ENCODE data around the gene ZNF443. TPM values are rescaled to one million over a fixed set of nuclear protein-coding genes. Genes with fewer than 3 reads are reported as not detected.
"Not testable (repeated sequence)": the region's sequence is repeated elsewhere in the genome, so short reads cannot be mapped to it uniquely, and the experiment has no call there.

The ZNF443 gene
- total and polyA plus RNA-seq, 11 donors: 1.4 to 3.6 (median 1.9) TPM

GRCh38 chr19:12425888-12426274 is 14.9 kb downstream of the ZNF443 start:
- no peak for TF ChIP-seq POLR2A (IDR thresholded peaks at IDR 0.05)
- TF ChIP-seq, protein P1, sequence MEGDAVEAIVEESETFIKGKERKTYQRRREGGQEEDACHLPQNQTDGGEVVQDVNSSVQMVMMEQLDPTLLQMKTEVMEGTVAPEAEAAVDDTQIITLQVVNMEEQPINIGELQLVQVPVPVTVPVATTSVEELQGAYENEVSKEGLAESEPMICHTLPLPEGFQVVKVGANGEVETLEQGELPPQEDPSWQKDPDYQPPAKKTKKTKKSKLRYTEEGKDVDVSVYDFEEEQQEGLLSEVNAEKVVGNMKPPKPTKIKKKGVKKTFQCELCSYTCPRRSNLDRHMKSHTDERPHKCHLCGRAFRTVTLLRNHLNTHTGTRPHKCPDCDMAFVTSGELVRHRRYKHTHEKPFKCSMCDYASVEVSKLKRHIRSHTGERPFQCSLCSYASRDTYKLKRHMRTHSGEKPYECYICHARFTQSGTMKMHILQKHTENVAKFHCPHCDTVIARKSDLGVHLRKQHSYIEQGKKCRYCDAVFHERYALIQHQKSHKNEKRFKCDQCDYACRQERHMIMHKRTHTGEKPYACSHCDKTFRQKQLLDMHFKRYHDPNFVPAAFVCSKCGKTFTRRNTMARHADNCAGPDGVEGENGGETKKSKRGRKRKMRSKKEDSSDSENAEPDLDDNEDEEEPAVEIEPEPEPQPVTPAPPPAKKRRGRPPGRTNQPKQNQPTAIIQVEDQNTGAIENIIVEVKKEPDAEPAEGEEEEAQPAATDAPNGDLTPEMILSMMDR (IDR thresholded peaks at IDR 0.05): no peak
- Histone ChIP-seq H3K4me3 (no peak overlapping the region), H3K27me3 (no peaks in the 10 kb centered on the region), H3K4me1 (no peaks in the 10 kb centered on the region), H3K36me3 (peaks cover 0 to 15% (median 9%) of the 10 kb centered on the region in 9 donors), H3K9me3 (peaks cover 0 to 27% (median 2%) of the 10 kb centered on the region in 12 donors), H3K27ac (no peak overlapping the region)
- ATAC-seq: no peak
- DNase-seq: no peak
- intact Hi-C loops (cut with DNase I): no loop called here
- WGBS, 4 donors: 95 to 98% (median 96%) methylated on average over 4 of the region's 4 CpGs

- no peaks in the 10 kb centered on the region for H3K27me3 ChIP-seq
- DNase-seq (no peak), ATAC-seq (no peak)
- WGBS, 4 donors: 95 to 98% (median 97%) methylated on average over 2 of the region's 2 CpGs
- H3K9me3 ChIP-seq: peaks cover 0 to 24% (median under 1%) of the 10 kb centered on the region in 12 donors
- H3K36me3 ChIP-seq: peaks cover 0 to 9% (median 3%) of the 10 kb centered on the region in 9 donors
- H3K4me1 ChIP-seq: no peaks in the 10 kb centered on the region
- no peak overlapping the region for H3K4me3 ChIP-seq
- intact Hi-C loops (cut with DNase I): no loop called here
- H3K27ac ChIP-seq: no peak overlapping the region
- no peak for TF ChIP-seq POLR2A (IDR thresholded peaks at IDR 0.05)
- TF ChIP-seq, protein P1 (IDR thresholded peaks at IDR 0.05): no peak
Observed at GRCh38 chr19:12425236-12425887, 15.5 kb downstream of the ZNF443 start.

DNA sequence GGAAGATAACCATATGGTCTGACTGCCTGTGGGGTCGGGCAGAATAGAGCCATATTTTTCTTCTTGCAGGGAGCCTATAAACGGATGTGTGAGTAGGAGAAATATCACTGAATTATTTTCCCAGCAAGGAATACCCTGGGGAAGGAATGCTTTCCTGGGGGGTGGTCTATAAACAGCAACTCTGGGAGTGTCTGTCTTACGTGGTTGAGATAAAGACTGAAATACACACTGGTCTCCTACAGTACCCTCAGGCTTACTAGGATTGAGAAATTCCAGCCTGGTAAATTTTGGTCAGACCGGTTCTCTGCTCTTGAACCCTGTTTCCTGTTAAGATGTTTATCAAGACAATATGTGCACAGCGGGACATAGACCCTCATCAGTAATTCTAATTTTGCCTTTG is 23.5 kb downstream of the ZNF443 start:
- WGBS, 4 donors: 87 to 93% (median 88%) methylated on average over 5 of the region's 5 CpGs
- intact Hi-C loops (cut with DNase I); DNase-seq; H3K36me3 ChIP-seq; H3K4me1 ChIP-seq; H3K4me3 ChIP-seq; H3K27ac ChIP-seq; H3K27me3 ChIP-seq; ATAC-seq: not testable (repeated sequence)
- H3K9me3 ChIP-seq: peaks cover 0 to 14% (median 1%) of the 10 kb centered on the region in 12 donors

DNA sequence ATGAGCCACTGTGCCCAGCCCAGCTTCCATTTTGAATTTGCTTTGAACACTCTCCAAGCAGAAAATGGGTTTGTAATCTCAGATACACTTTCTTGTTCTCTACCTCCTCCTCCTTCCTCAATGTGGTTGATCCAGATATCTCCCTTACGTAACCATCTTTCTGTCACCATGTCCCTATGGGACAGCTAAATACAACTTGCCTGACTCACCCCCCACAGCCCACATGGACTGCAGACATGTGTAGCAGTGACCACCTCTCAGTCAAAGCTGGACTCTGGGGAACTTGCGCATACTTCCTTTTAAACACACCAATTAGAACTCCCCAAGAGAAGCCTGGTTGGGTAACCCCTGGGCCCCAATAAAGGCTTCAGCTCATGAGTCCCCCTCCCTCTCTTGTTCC is 28.9 kb downstream of the ZNF443 start:
- peaks cover 0 to 17% (median 0%) of the 10 kb centered on the region in 12 donors for H3K9me3 ChIP-seq
- H3K27me3 ChIP-seq: no peaks in the 10 kb centered on the region
- no peaks in the 10 kb centered on the region for H3K4me1 ChIP-seq
- intact Hi-C loops (cut with DNase I): no loop called here
- H3K36me3 ChIP-seq: no peaks in the 10 kb centered on the region
- no peak for TF ChIP-seq POLR2A (IDR thresholded peaks at IDR 0.05)
- TF ChIP-seq, protein P1 (IDR thresholded peaks at IDR 0.05): no peak
- no peak overlapping the region for H3K27ac ChIP-seq
- WGBS, 4 donors: 95 to 98% (median 96%) methylated on average over 2 of the region's 2 CpGs
- no peak for ATAC-seq
- DNase-seq: no peak
- no peak overlapping the region for H3K4me3 ChIP-seq
